Ovary (tissue), 9 donors: ENCODE measurements around the gene MAFF. TPM values are rescaled to one million over a fixed set of nuclear protein-coding genes. Genes with fewer than 3 reads are reported as not detected.
A peak's percentile ranks its signal among the peaks of the same experiment; 100 is the strongest.

Source experiments
- DNase-seq, 5 donors: peaks; one replicate each; pipeline ENCODE4 v3.0.0-alpha.2; 2019 to 2020
- H3K27ac ChIP-seq, 2 donors: fragments of 200-600 bp; one replicate each; pipeline versions ENCODE4 v1.5.1 to v1.8.0; 2019 to 2022
- H3K27me3 ChIP-seq: fragments of 200-600 bp; one replicate; pipeline ENCODE4 v1.8.0; 2022
- H3K36me3 ChIP-seq: fragments of 200-600 bp; sonication (generic); one replicate; pipeline ENCODE4 v1.5.1; 2019
- H3K4me1 ChIP-seq: one replicate; pipeline ENCODE4 v1.8.1; 2013; ENCODE audit warnings: mild to moderate bottlenecking, moderate library complexity; ENCODE audit not compliant: insufficient read depth
- H3K4me3 ChIP-seq: fragments of 200-600 bp; sonication (generic); one replicate; pipeline ENCODE4 v1.5.1; 2017
- H3K9me3 ChIP-seq, 2 donors: fragments of 200-600 bp in 1 of 2; sonication (generic) in 1 of 2; one replicate each; pipeline versions ENCODE4 v1.5.1 to v1.8.1; 2013 to 2019; ENCODE audit warnings: mild to moderate bottlenecking in 1 of 2, moderate library complexity in 1 of 2
- CTCF ChIP-seq, 3 donors: fragments of 450-650 bp in 2 of 3; fragments of 200-600 bp in 1 of 3; IDR thresholded peaks; one replicate each; pipeline versions ENCODE4 v1.5.1 to v1.8.0; 2016 to 2022; ENCODE audit warnings: antibody characterized with exemption in 3 of 3, mild to moderate bottlenecking in 1 of 3
- EP300 ChIP-seq: sonication (generic); formaldehyde crosslinking; IDR thresholded peaks from one replicate; pipeline ENCODE4 v1.6.1; 2017; ENCODE audit warnings: antibody characterized with exemption
- POLR2A ChIP-seq: fragments of 450-650 bp; IDR thresholded peaks from one replicate; pipeline ENCODE4 v1.6.1; 2017; ENCODE audit warnings: antibody characterized with exemption, mild to moderate bottlenecking, moderate library complexity
- whole genome bisulfite sequencing, 3 donors: extraction: QIAGEN DNeasy Blood & Tissue Kit in 1 of 3; methylation state at CpG; one replicate each; pipeline versions ENCODE4 v1.1.5 to v1.1.7; 2013 to 2017; 5-methylcytosine and 5-hydroxymethylcytosine counted together
- intact Hi-C, 4 donors: fragments of 100-400 bp; cut with DNase I; formaldehyde crosslinking; loops; one replicate each; pipeline versions ENCODE4 v1.11.0 to v1.15.1; 2022 to 2023
- polyA plus RNA-seq, 2 donors: library from polyadenylated mRNA; stranded (reverse); fragments of 200-250 nt in 1 of 2; fragments of 350-450 nt in 1 of 2; fragmentation: Illumina TruSeq in 1 of 2; extraction: RNeasy Lipid Tissue Mini Kit (QIAGEN cat#74804) in 1 of 2; gene quantifications; one replicate each; pipeline ENCODE4 v1.2.3, GENCODE V29; 2013 to 2014
- total RNA-seq, 7 donors: library from RNA; depleted of rRNA in 2 of 7; stranded (reverse); fragments of >200 nt in 2 of 7; fragmentation: NEBNext Ultra II Directional in 3 of 7; extraction: Animal tissue kit (Norgen Biotek cat#: 25700) in 3 of 7; gene quantifications; one replicate each; pipeline versions ENCODE4 v1.1.0 to v1.2.4, GENCODE V29; 2016 to 2023
- donor health status: DM: no; HTN: no; CAD: no; lungs with moderate emphysema.
- donor health status: DM: no; HTN: no; CAD: no.
- donor health status: Bipolar disorder and iron deficiency.
- donor health status: DM: yes; HTN: yes; CAD: no.
- donor health status: DM: no; HTN: no; CAD: no.
- donor health status: DM: yes; HTN: yes; CAD: no.

The MAFF gene
- total and polyA plus RNA-seq, 9 donors: 13.3 to 153 (median 19.4) TPM

GRCh38 chr22:38187413-38188212 is 14.2 kb upstream of the MAFF start:
- no peak for DNase-seq
- Histone ChIP-seq H3K27me3 (no peaks in the 10 kb centered on the region), H3K27ac (peak overlapping the region in 1 of 2 donors; percentile 38), H3K4me3 (no peak overlapping the region), H3K36me3 (no peaks in the 10 kb centered on the region), H3K4me1 (no peaks in the 10 kb centered on the region), H3K9me3 (no peaks in the 10 kb centered on the region)
- intact Hi-C loops: no loop called here
- WGBS, 3 donors: 62 to 67% (median 63%) methylated on average over 10 of the region's 10 CpGs
- TF ChIP-seq CTCF (IDR thresholded peaks at IDR 0.05): no peak
- TF ChIP-seq POLR2A: no peak
- TF ChIP-seq EP300: no peak

- WGBS, 3 donors: 66 to 82% (median 67%) methylated on average over 3 of the region's 3 CpGs
- DNase-seq: no peak
- Histone ChIP-seq H3K9me3 (no peaks in the 10 kb centered on the region), H3K27me3 (no peaks in the 10 kb centered on the region), H3K36me3 (no peaks in the 10 kb centered on the region), H3K4me1 (no peaks in the 10 kb centered on the region), H3K27ac (no peak overlapping the region), H3K4me3 (no peak overlapping the region)
- TF ChIP-seq POLR2A (no peak), CTCF (IDR thresholded peaks at IDR 0.05) (no peak), EP300 (no peak)
- intact Hi-C loops: no loop called here
Measured at GRCh38 chr22:38189104-38189503, 12.7 kb upstream of the MAFF start.

GRCh38 chr22:38190581-38190980 is 11.2 kb upstream of the MAFF start:
- TF ChIP-seq EP300 (no peak), CTCF (IDR thresholded peaks at IDR 0.05) (no peak), POLR2A (no peak)
- Histone ChIP-seq H3K4me3 (no peak overlapping the region), H3K27me3 (no peaks in the 10 kb centered on the region), H3K4me1 (peaks cover 3% of the 10 kb centered on the region), H3K9me3 (no peaks in the 10 kb centered on the region), H3K36me3 (no peaks in the 10 kb centered on the region), H3K27ac (no peak overlapping the region)
- intact Hi-C loops: no loop called here
- WGBS, 3 donors: 62 to 67% (median 63%) methylated on average over 6 of the region's 6 CpGs
- no peak for DNase-seq

DNA sequence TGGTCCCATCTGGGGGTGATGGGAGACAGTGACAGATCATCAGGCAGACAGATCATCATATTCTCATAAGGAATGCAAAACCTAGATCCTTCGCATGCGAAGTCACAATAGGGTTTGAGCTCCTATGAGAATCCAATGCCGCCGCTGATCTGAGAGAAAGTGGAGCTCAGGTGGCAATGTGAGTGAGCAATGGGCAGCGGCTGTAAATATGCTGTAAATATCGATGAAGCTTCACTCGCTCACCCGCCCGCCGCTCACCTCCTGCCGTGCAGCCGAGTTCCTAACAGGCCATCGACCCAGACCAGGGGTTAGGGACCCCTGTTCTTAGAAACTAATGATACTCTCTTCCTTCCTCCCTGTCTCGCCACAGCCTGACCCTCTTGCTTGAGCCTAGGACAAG is 10.7 kb upstream of the MAFF start:
- Histone ChIP-seq H3K9me3 (no peaks in the 10 kb centered on the region), H3K27ac (no peak overlapping the region), H3K4me3 (no peak overlapping the region), H3K36me3 (no peaks in the 10 kb centered on the region), H3K27me3 (no peaks in the 10 kb centered on the region), H3K4me1 (peaks cover 3% of the 10 kb centered on the region)
- TF ChIP-seq EP300 (no peak), POLR2A (no peak), CTCF (IDR thresholded peaks at IDR 0.05) (no peak)
- intact Hi-C loops: no loop called here
- no peak for DNase-seq
- WGBS, 3 donors: 87 to 90% (median 89%) methylated on average over 14 of the region's 14 CpGs
